AG04450 (cell line): ENCODE data around the gene CNN1. TPM values are rescaled to one million over a fixed set of nuclear protein-coding genes. Genes with fewer than 3 reads are reported as not detected.

Experiments used
- CTCF ChIA-PET: fragments of 300-600, 350-600 bp; formaldehyde crosslinking; extraction: SDS; loops from one replicate; lab custom pipeline; 2022; ENCODE audit warnings: antibody characterized with exemption, inconsistent platforms; lab: Charles Lee
- POLR2A ChIA-PET: fragments of 350-600 bp; formaldehyde crosslinking; extraction: SDS; loops from one replicate; lab custom pipeline; 2021; ENCODE audit warnings: antibody characterized with exemption, inconsistent platforms; lab: Yijun Ruan, JAX
- DNase-seq: peaks from one replicate; pipeline ENCODE4 v3.0.0-alpha.2; 2011; ENCODE audit warnings: low read depth, low spot score
- H3K27ac ChIP-seq: one replicate; pipeline ENCODE4 v1.5.1; 2012; ENCODE audit warnings: low read depth, low read length, control low read depth
- H3K27me3 ChIP-seq: one replicate; pipeline ENCODE4 v1.6.0; 2012; ENCODE audit warnings: low read length; ENCODE audit not compliant: control insufficient read depth, insufficient read depth
- H3K4me3 ChIP-seq: 2 replicates; pipeline ENCODE4 v1.5.1; 2011; ENCODE audit warnings: mild to moderate bottlenecking, low read depth, low read length, control low read depth
- H3K9me3 ChIP-seq: 2 replicates; pipeline ENCODE4 v1.5.1; 2012; ENCODE audit warnings: low read length; ENCODE audit not compliant: control insufficient read depth, insufficient read depth
- CTCF ChIP-seq: IDR thresholded peaks from 2 replicates; pipeline ENCODE4 v1.5.1; 2011; ENCODE audit warnings: low read depth, low read length, control low read depth, inconsistent platforms
- polyA plus RNA-seq: library from polyadenylated mRNA; depleted of rRNA; stranded (reverse); fragments of >200 nt; gene quantifications from 2 replicates; pipeline ENCODE4 v1.2.3, GENCODE V29; 2011

CNN1 gene
- polyA plus RNA-seq, 1 experiment: 99.6 TPM

- ChIA-PET CTCF (no interaction called here), POLR2A (interaction anchor here (0.6 kb wide), 1 partner anchor 19 kb away, joined by 4 read pairs; the partner anchor contains the start of gene ECSIT)
- DNase-seq: no peak
Measured at GRCh38 chr19:11547929-11548700, 9.5 kb downstream of the CNN1 start.

GRCh38 chr19:11549386-11549953 lies 10.8 kb downstream of the CNN1 start:
- ChIA-PET POLR2A (no interaction called here), CTCF (no interaction called here)
- no peak overlapping the region for H3K27ac ChIP-seq
- no peaks in the 10 kb centered on the region for H3K9me3 ChIP-seq
- no peak for TF ChIP-seq CTCF
- DNase-seq: no peak
- no peaks in the 10 kb centered on the region for H3K27me3 ChIP-seq
- no peak overlapping the region for H3K4me3 ChIP-seq

More at GRCh38 chr19:11547929-11548700, 9.5 kb downstream of the CNN1 start:
- no peak overlapping the region for H3K4me3 ChIP-seq
- TF ChIP-seq CTCF: no peak
- no peaks in the 10 kb centered on the region for H3K27me3 ChIP-seq
- no peaks in the 10 kb centered on the region for H3K9me3 ChIP-seq
- H3K27ac ChIP-seq: no peak overlapping the region

GRCh38 chr19:11550265-11550664 lies 11.6 kb downstream of the CNN1 start:
- no peaks in the 10 kb centered on the region for H3K27me3 ChIP-seq
- ChIA-PET POLR2A (no interaction called here), CTCF (no interaction called here)
- H3K27ac ChIP-seq: no peak overlapping the region
- TF ChIP-seq CTCF: no peak
- no peak overlapping the region for H3K4me3 ChIP-seq
- no peaks in the 10 kb centered on the region for H3K9me3 ChIP-seq
- no peak for DNase-seq

GRCh38 chr19:11551603-11552235 lies 13.1 kb downstream of the CNN1 start:
- no peak for DNase-seq
- Histone ChIP-seq H3K4me3 (no peak overlapping the region), H3K27me3 (no peaks in the 10 kb centered on the region), H3K9me3 (no peaks in the 10 kb centered on the region), H3K27ac (no peak overlapping the region)
- ChIA-PET CTCF (no interaction called here), POLR2A (no interaction called here)
- TF ChIP-seq CTCF: peak; percentile 48
